ENCODE data around the gene OGG1.
A peak's percentile ranks its signal among the peaks of the same experiment; 100 is the strongest.

Gene OGG1

GRCh38 chr3:9716801-9717555, 32.8 kb upstream of the OGG1 start:
- TF ChIP-seq POLR2A (IDR thresholded peaks at IDR 0.05; ENCODE audit: low read length) (no peak), GATA1 (IDR thresholded peaks at IDR 0.05; ENCODE audit: low read depth, low read length) (no peak)
- DNase-seq: no peak

- no peak for DNase-seq
- TF ChIP-seq POLR2A (IDR thresholded peaks at IDR 0.05; ENCODE audit: low read length): no peak
- no peak for TF ChIP-seq GATA1 (IDR thresholded peaks at IDR 0.05; ENCODE audit: low read depth, low read length)
These were observed 32.2 kb upstream of the OGG1 start for GRCh38 chr3:9717563-9717962.

- no peak for DNase-seq
- TF ChIP-seq GATA1 (IDR thresholded peaks at IDR 0.05; ENCODE audit: low read depth, low read length): no peak
- TF ChIP-seq POLR2A (IDR thresholded peaks at IDR 0.05; ENCODE audit: low read length): no peak
These were observed 31.6 kb upstream of the OGG1 start for GRCh38 chr3:9718118-9718517.

- no peak for DNase-seq
- TF ChIP-seq POLR2A (IDR thresholded peaks at IDR 0.05; ENCODE audit: low read length) (no peak), GATA1 (IDR thresholded peaks at IDR 0.05; ENCODE audit: low read depth, low read length) (no peak)
These were observed 28.6 kb upstream of the OGG1 start for GRCh38 chr3:9721015-9721699.

GRCh38 chr3:9721700-9722060, 28.1 kb upstream of the OGG1 start:
- TF ChIP-seq GATA1 (IDR thresholded peaks at IDR 0.05; ENCODE audit: low read depth, low read length) (no peak), POLR2A (IDR thresholded peaks at IDR 0.05; ENCODE audit: low read length) (no peak)
- no peak for DNase-seq

- TF ChIP-seq GATA1 (IDR thresholded peaks at IDR 0.05; ENCODE audit: low read depth, low read length) (no peak), POLR2A (IDR thresholded peaks at IDR 0.05; ENCODE audit: low read length) (no peak)
- DNase-seq: no peak
These were observed 23.8 kb upstream of the OGG1 start for GRCh38 chr3:9725775-9726515.

GRCh38 chr3:9727041-9727595, 22.6 kb upstream of the OGG1 start:
- no peak for TF ChIP-seq GATA1 (IDR thresholded peaks at IDR 0.05; ENCODE audit: low read depth, low read length)
- TF ChIP-seq POLR2A (IDR thresholded peaks at IDR 0.05; ENCODE audit: low read length): no peak
- peak; percentile 67 to 77 for DNase-seq

- no peak for TF ChIP-seq GATA1 (IDR thresholded peaks at IDR 0.05; ENCODE audit: low read depth, low read length)
- TF ChIP-seq POLR2A (IDR thresholded peaks at IDR 0.05; ENCODE audit: low read length): no peak
These were observed 22.0 kb upstream of the OGG1 start for GRCh38 chr3:9727743-9728142.

GRCh38 chr3:9729419-9729818, 20.3 kb upstream of the OGG1 start:
- DNase-seq: no peak
- no peak for TF ChIP-seq POLR2A (IDR thresholded peaks at IDR 0.05; ENCODE audit: low read length)
- TF ChIP-seq GATA1 (IDR thresholded peaks at IDR 0.05; ENCODE audit: low read depth, low read length): no peak

More at GRCh38 chr3:9727743-9728142, 22.0 kb upstream of the OGG1 start:
- peak; percentile 15 to 62 for DNase-seq

- no peak for TF ChIP-seq POLR2A (IDR thresholded peaks at IDR 0.05; ENCODE audit: low read length)
- no peak for TF ChIP-seq GATA1 (IDR thresholded peaks at IDR 0.05; ENCODE audit: low read depth, low read length)
- no peak for DNase-seq
These were observed 19.0 kb upstream of the OGG1 start for GRCh38 chr3:9730657-9731205.

- DNase-seq: peak; percentile 100
- TF ChIP-seq GATA1 (IDR thresholded peaks at IDR 0.05; ENCODE audit: low read depth, low read length) (no peak), POLR2A (IDR thresholded peaks at IDR 0.05; ENCODE audit: low read length) (peak; percentile 61)
These were observed 18.3 kb upstream of the OGG1 start, which contains the start of gene BRPF1 for GRCh38 chr3:9731206-9732079. Gene BRPF1 (plus strand): TSS chr3:9731735. CDS start chr3:9734141, 2,406 bp downstream.

- peak; percentile 58 to 72 for DNase-seq
- TF ChIP-seq POLR2A (IDR thresholded peaks at IDR 0.05; ENCODE audit: low read length) (no peak), GATA1 (IDR thresholded peaks at IDR 0.05; ENCODE audit: low read depth, low read length) (no peak)
These were observed 17.5 kb upstream of the OGG1 start for GRCh38 chr3:9732080-9732739.
